Panc1 (cell line): ENCODE measurements around the gene CDHR2. TPM values are rescaled to one million over a fixed set of nuclear protein-coding genes. Genes with fewer than 3 reads are reported as not detected.

Source experiments
- ATAC-seq: fragments of 200-7000 bp; cut with Tn5 transposase; 2 replicates; pipeline ENCODE4 v1.9.1; 2020; ENCODE audit warnings: mild to moderate bottlenecking, moderate library complexity
- BruUV-seq: library from RNA; stranded (reverse); fragments of 400-500 nt; replicated peaks from 2 replicates; lab custom pipeline; 2021; lab: Mats Ljungman, UMichigan
- CTCF ChIA-PET: fragments of 300-600 bp; sonication (Branson Sonifier 250); formaldehyde crosslinking; loops from one replicate; lab custom pipeline; 2022; ENCODE audit warnings: antibody characterized with exemption; lab: Charles Lee
- POLR2A ChIA-PET: fragments of 300-600 bp; sonication (Branson Sonifier 250); formaldehyde crosslinking; loops from one replicate; lab custom pipeline; 2022; ENCODE audit warnings: antibody characterized with exemption; lab: Charles Lee
- DNase-seq: peaks from one replicate; pipeline ENCODE4 v3.0.0-alpha.2; 2010; ENCODE audit warnings: low read depth, low spot score
- H3K27ac ChIP-seq: 2 replicates; pipeline ENCODE4 v1.5.1; 2011; ENCODE audit warnings: mild to moderate bottlenecking, low read length, inconsistent platforms
- H3K27me3 ChIP-seq: fragments of 200-500 bp; sonication (Bioruptor generic); 2 replicates; pipeline ENCODE4 v1.6.0; 2014; ENCODE audit warnings: low read length, inconsistent platforms; ENCODE audit not compliant: control insufficient read depth, insufficient read depth
- H3K36me3 ChIP-seq: fragments of 200-500 bp; sonication (Bioruptor generic); 2 replicates; pipeline ENCODE4 v1.5.1; 2014; ENCODE audit warnings: inconsistent platforms, mild to moderate bottlenecking, low read length, moderate library complexity; ENCODE audit not compliant: control insufficient read depth, insufficient read depth
- H3K4me1 ChIP-seq: 2 replicates; pipeline ENCODE4 v1.5.1; 2011; ENCODE audit warnings: inconsistent platforms, mild to moderate bottlenecking, low read length, moderate library complexity; ENCODE audit not compliant: control insufficient read depth, insufficient read depth
- H3K4me3 ChIP-seq, 2 experiments: 2 replicates each; pipeline ENCODE4 v1.5.1; 2011 to 2012; ENCODE audit warnings: low read depth in 2 of 2, low read length in 2 of 2, mild to moderate bottlenecking in 2 of 2, inconsistent platforms in 1 of 2, moderate library complexity in 1 of 2
- H3K9me3 ChIP-seq: fragments of 200-500 bp; sonication (Bioruptor generic); 2 replicates; pipeline ENCODE4 v1.5.1; 2014; ENCODE audit warnings: low read depth, mild to moderate bottlenecking, inconsistent platforms, low read length, moderate library complexity; ENCODE audit not compliant: control insufficient read depth, insufficient read depth
- CTCF ChIP-seq: fragments of 450-650 bp; IDR thresholded peaks from 2 replicates; pipeline ENCODE4 v1.5.1; 2017; ENCODE audit warnings: mild to moderate bottlenecking
- POLR2AphosphoS5 ChIP-seq: IDR thresholded peaks from 2 replicates; pipeline ENCODE4 v1.6.1; 2012; ENCODE audit warnings: mild to moderate bottlenecking, low read depth, low read length, moderate library complexity
- REST ChIP-seq, 2 experiments: IDR thresholded peaks; 2 replicates each; pipeline ENCODE4 v1.6.1; 2011 to 2012; ENCODE audit warnings: low read depth in 2 of 2, control low read depth in 1 of 2, low read length in 1 of 2, mild to moderate bottlenecking in 1 of 2, moderate library complexity in 1 of 2; ENCODE audit not compliant: insufficient read depth in 1 of 2
- SIN3A ChIP-seq: IDR thresholded peaks from 2 replicates; pipeline ENCODE4 v1.6.1; 2012; ENCODE audit warnings: low read depth, mild to moderate bottlenecking, low read length, moderate library complexity, borderline replicate concordance; ENCODE audit not compliant: insufficient read depth
- TCF7L2 ChIP-seq: IDR thresholded peaks from 2 replicates; pipeline ENCODE4 v1.6.1; 2011; ENCODE audit warnings: mild to moderate bottlenecking, low read depth, low read length, inconsistent platforms
- in situ Hi-C: cut with HindIII; loops from 2 replicates; pipeline ENCODE4 v1.10.0; 2016; ENCODE audit warnings: low sequenced_read_pairs, low pct_unique_long_range_greater_than_20kb
- intact Hi-C: fragments of 100-400 bp; cut with micrococcal nuclease; formaldehyde crosslinking; loops from one replicate; pipeline ENCODE4 v1.10.0; 2022; ENCODE audit not compliant: unreplicated experiment
- total RNA-seq: library from RNA; stranded (reverse); gene quantifications from one replicate; pipeline ENCODE4 v1.2.1, GENCODE V29; 2021; ENCODE audit not compliant: unreplicated experiment

The CDHR2 gene
- total RNA-seq, 1 experiment from 2014 or later = 0.72 TPM

- in situ Hi-C loops (no loop called here), intact Hi-C loops (no loop called here)
- BruUV-seq = no TSS peak
- TF ChIP-seq POLR2AphosphoS5 (no peak), REST (IDR thresholded peaks at IDR 0.05; ENCODE audit: insufficient read depth in 1 of 2, low read depth in 2 of 2, low read length in 1 of 2) (no peak), TCF7L2 (no peak), SIN3A (no peak), CTCF (no peak)
- no peak overlapping the region for H3K4me3 ChIP-seq
- H3K36me3 ChIP-seq = no peaks in the 10 kb centered on the region
- H3K4me1 ChIP-seq = peaks cover 14% of the 10 kb centered on the region; the same call in 1 of the 2 replicates
- CTCF ChIA-PET = no interaction called here
- ATAC-seq (no peak), DNase-seq (no peak)
- POLR2A ChIA-PET = no interaction called here
- H3K27me3 ChIP-seq = no peaks in the 10 kb centered on the region
- no peak overlapping the region for H3K27ac ChIP-seq
- H3K9me3 ChIP-seq = no peaks in the 10 kb centered on the region
Measured at GRCh38 chr5:176608142-176608705, 59.1 kb downstream of the CDHR2 start.

GRCh38 chr5:176608937-176609723, 60.0 kb downstream of the CDHR2 start:
- intact Hi-C loops (no loop called here), in situ Hi-C loops (no loop called here)
- H3K36me3 ChIP-seq = no peaks in the 10 kb centered on the region
- DNase-seq (no peak), ATAC-seq (no peak)
- H3K27ac ChIP-seq = 0 out of 2 replicates have a peak overlapping the region, but pooled peaks have one; percentile 37
- CTCF ChIA-PET = no interaction called here
- POLR2A ChIA-PET = no interaction called here
- H3K9me3 ChIP-seq = no peaks in the 10 kb centered on the region
- peaks cover 12% of the 10 kb centered on the region; the same call in 1 of the 2 replicates for H3K4me1 ChIP-seq
- TF ChIP-seq SIN3A (no peak), TCF7L2 (peak; percentile 46; the same call in 1 of the 2 replicates)
- no peaks in the 10 kb centered on the region for H3K27me3 ChIP-seq
- peak overlapping the region; percentile 58 to 67 for H3K4me3 ChIP-seq
- no TSS peak for BruUV-seq
